ENCODE results near the gene ABRAXAS1.

The ABRAXAS1 gene

GRCh38 chr4:83454686-83455085 is 30.2 kb downstream of the ABRAXAS1 start:
- FAIRE-seq (no peak), DNase-seq (ENCODE audit: low spot score) (peak; percentile 5)

GRCh38 chr4:83449009-83449408 is 35.9 kb downstream of the ABRAXAS1 start:
- DNase-seq (ENCODE audit: low spot score): no peak
- no peak for FAIRE-seq

- DNase-seq (ENCODE audit: low spot score) (no peak), FAIRE-seq (no peak)
Observed at GRCh38 chr4:83440899-83441298, 44.0 kb downstream of the ABRAXAS1 start.

- no peak for FAIRE-seq
- no peak for DNase-seq (ENCODE audit: low spot score)
Observed at GRCh38 chr4:83440148-83440814, 44.6 kb downstream of the ABRAXAS1 start.

GRCh38 chr4:83438719-83439118 is 46.2 kb downstream of the ABRAXAS1 start:
- FAIRE-seq (no peak), DNase-seq (ENCODE audit: low spot score) (no peak)

- FAIRE-seq (no peak), DNase-seq (ENCODE audit: low spot score) (no peak)
Observed at GRCh38 chr4:83436680-83437079, 48.2 kb downstream of the ABRAXAS1 start.

- DNase-seq (ENCODE audit: low spot score) (no peak), FAIRE-seq (no peak)
Observed at GRCh38 chr4:83431200-83431599, 53.7 kb downstream of the ABRAXAS1 start.

GRCh38 chr4:83418211-83418610 is 66.7 kb downstream of the ABRAXAS1 start:
- no peak for DNase-seq (ENCODE audit: low spot score)
- FAIRE-seq: no peak

GRCh38 chr4:83417566-83417965 is 67.3 kb downstream of the ABRAXAS1 start:
- DNase-seq (ENCODE audit: low spot score) (no peak), FAIRE-seq (no peak)

GRCh38 chr4:83413676-83414075 is 71.2 kb downstream of the ABRAXAS1 start:
- FAIRE-seq (no peak), DNase-seq (ENCODE audit: low spot score) (no peak)
